SK-N-MC (cell line): ENCODE measurements around the gene SKP1.

ENCODE experiments used
- DNase-seq: peaks from one replicate; pipeline ENCODE4 v3.0.0-alpha.2; 2011; ENCODE audit warnings: low read depth, low spot score
- H3K27ac ChIP-seq: fragments of 200-600 bp; sonication (generic); 2 replicates; pipeline ENCODE4 v1.5.1; 2016; ENCODE audit warnings: mixed run types
- H3K36me3 ChIP-seq: fragments of 200-600 bp; sonication (generic); 2 replicates; pipeline ENCODE4 v1.6.1; 2017; ENCODE audit warnings: antibody characterized with exemption, low read length, mixed read lengths; ENCODE audit not compliant: insufficient read depth
- H3K4me3 ChIP-seq: fragments of 200-600 bp; sonication (generic); 2 replicates; pipeline ENCODE4 v1.5.1; 2016
- H3K9ac ChIP-seq: fragments of 200-600 bp; sonication (generic); 2 replicates; pipeline ENCODE4 v1.8.0; 2017; ENCODE audit warnings: mixed run types, mixed read lengths; ENCODE audit not compliant: insufficient read length
- H3K9me3 ChIP-seq: fragments of 200-600 bp; sonication (generic); 2 replicates; pipeline ENCODE4 v1.6.1; 2017; ENCODE audit warnings: low read depth, mild to moderate bottlenecking, antibody characterized with exemption, low read length, moderate library complexity, mixed read lengths
- EZH2 ChIP-seq: fragments of 200-600 bp; sonication (generic); IDR thresholded peaks from one replicate; pipeline ENCODE4 v1.6.1; 2017; ENCODE audit warnings: antibody characterized with exemption
- FOXP2 ChIP-seq: optimal IDR thresholded peaks from 2 replicates; pipeline ENCODE3; 2011; ENCODE audit warnings: mild to moderate bottlenecking, moderate library complexity; ENCODE audit not compliant: insufficient read depth; ENCODE audit errors: extremely low read length, control extremely low read depth
- POLR2AphosphoS5 ChIP-seq: IDR thresholded peaks from 2 replicates; pipeline ENCODE4 v1.6.1; 2012; ENCODE audit warnings: mild to moderate bottlenecking, low read depth, low read length, borderline replicate concordance

Gene SKP1

DNA sequence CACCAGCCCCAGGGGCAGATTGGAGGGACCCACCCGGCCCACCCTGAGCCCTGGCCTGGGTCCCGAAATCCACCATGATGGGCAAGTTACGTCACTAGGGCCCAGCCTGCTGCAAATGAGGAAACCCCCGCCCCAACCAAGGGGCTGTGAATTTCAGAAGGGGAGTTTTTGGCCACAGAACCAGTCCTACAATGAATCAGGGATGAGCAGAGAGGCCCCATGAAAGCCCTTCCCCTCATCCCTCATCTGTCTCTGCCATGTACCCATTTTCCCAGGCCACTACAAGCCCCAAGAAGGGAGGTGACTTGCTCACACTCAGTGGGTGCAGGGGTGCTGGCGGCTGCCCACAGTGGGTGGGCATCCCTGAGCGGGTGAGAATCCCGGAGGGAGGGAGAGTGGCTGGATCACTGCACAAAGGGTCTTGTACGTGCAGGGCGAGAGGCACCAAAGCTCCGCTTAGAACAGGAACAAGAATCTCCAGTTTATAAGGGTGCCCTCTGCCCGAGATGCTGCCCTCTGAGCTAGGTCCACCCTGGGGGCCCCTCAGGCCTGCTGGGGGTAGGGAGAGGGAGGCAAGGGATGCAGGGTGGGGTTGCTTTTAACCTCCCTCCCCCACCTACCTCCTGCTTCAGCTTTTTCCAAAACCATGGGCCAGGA lies 72.6 kb downstream of the SKP1 start:
- Histone ChIP-seq H3K36me3 (no peaks in the 10 kb centered on the region), H3K4me3 (no peak overlapping the region), H3K27ac (no peak overlapping the region), H3K9me3 (no peaks in the 10 kb centered on the region), H3K9ac (no peak overlapping the region)
- TF ChIP-seq FOXP2 (no peak), EZH2 (no peak), POLR2AphosphoS5 (no peak)
- no peak for DNase-seq

DNA sequence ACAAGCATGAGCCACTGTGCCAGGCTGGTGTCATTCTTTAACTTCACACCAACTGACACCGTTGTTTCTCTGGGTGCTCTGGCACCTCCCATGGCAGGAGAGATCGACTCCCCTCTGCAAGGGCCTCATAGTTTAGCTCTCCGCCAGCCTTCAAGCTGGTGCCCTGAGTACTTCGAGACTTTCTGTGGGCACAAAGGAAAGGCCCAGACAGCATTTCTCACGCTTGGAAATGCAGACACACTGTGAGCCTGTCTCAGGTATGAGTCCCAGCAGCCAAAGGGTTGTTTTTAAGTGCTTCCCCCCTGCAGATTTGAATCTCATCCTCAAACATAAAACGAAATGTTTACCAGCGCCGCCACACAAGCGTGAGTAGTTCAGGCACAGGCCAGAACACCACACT lies 73.4 kb downstream of the SKP1 start:
- TF ChIP-seq POLR2AphosphoS5: no peak
- no peak for TF ChIP-seq FOXP2
- TF ChIP-seq EZH2: no peak
- Histone ChIP-seq H3K36me3 (no peaks in the 10 kb centered on the region), H3K27ac (no peak overlapping the region), H3K9me3 (no peaks in the 10 kb centered on the region), H3K9ac (no peak overlapping the region), H3K4me3 (no peak overlapping the region)
- DNase-seq: no peak

DNA sequence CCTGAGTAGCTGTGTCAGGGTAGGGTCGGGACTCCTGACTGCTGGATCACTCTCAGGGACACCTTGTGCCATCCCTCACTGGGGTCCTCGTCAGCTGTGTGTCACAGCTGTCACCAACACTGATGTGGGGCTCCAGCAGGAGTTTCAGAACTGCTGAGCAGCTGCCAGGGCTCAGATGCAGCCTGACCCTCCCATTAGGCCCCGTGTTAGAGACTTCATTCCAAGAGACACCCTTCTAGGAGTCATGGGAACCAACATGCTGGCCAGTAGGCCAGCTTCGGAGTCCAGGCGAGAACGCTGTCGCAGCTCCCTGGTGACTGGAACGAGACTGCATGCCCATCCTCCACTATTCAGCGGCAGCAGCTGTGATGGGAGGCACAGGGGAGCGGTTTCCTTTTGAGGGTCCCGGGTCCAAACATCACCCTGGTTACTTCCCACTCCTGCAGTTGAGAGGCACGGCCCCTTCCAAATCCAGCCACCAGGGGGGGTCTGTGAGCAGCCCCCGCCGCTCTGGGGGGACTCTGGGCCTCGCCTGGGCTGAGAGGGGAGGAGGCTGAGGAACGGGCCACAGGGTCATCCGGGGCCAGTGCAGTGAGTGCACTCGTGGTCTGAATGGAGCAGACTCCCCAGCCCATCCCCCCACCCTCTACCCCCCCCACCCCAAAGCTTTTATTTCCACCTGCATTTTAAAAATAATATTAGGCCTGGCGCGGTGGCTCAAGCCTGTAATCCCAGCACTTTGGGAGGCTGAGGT lies 74.9 kb downstream of the SKP1 start:
- no peaks in the 10 kb centered on the region for H3K36me3 ChIP-seq
- H3K9me3 ChIP-seq: no peaks in the 10 kb centered on the region
- no peak overlapping the region for H3K4me3 ChIP-seq
- H3K27ac ChIP-seq: no peak overlapping the region
- no peak overlapping the region for H3K9ac ChIP-seq
- DNase-seq: no peak
- no peak for TF ChIP-seq POLR2AphosphoS5
- no peak for TF ChIP-seq FOXP2
- no peak for TF ChIP-seq EZH2

DNA sequence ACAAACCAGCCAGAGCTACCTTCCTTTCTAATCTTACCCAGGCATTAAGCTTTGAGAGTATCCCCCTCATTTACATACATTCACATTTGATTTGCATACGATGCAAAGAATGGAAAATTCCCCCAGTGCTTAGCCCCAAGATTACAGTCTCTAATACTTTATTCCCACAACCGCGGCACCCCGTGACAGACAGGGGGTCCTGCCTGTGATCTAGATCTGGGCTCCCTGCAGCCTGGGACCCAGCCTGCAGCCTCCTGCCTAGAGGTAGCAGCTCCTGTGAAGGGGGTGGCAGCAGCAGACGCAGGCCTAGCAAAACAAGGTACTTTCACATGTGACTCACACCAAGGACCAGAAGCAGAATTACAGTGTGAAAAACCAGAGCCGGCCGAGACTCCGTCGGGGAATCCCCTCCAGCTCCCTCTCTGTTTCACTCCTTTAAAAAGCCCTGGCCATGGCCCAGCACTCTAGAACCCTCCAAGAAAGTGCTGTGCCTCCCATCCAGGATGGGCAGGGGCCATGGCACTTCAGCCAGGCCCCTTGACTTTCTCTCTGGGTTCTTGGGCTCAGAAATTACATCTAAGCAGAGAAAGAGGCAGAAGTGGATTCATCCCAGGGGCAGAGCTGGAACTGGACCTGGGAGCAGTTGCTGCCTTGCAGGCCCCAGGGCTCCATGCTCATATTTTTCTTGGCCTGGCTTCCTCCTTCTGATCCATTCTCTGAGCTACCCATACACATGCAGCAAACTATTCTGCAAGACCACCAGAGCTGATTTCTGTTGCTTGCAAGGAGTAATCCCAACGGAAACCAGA lies 76.3 kb downstream of the SKP1 start:
- no peak overlapping the region for H3K9ac ChIP-seq
- DNase-seq: no peak
- H3K27ac ChIP-seq: no peak overlapping the region
- no peaks in the 10 kb centered on the region for H3K36me3 ChIP-seq
- no peak overlapping the region for H3K4me3 ChIP-seq
- no peak for TF ChIP-seq POLR2AphosphoS5
- TF ChIP-seq FOXP2: no peak
- TF ChIP-seq EZH2: no peak
- no peaks in the 10 kb centered on the region for H3K9me3 ChIP-seq

DNA sequence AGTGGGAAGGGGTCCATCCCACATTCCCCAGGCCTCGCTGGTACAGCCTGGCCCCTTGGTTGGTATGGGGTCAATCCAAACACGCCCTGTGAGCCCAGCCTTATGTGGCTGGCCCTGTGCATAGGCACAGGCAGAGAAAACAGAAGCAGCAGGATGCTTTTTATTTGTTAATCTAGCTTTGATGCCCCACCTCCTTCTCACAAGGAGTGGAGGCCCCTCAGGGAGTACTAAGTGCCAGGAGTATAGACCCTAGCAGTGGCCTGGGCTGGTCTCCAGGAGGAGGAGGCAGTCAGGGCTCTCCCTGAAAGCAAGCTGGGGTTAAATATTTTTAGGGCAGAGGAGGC lies 76.8 kb downstream of the SKP1 start:
- Histone ChIP-seq H3K36me3 (no peaks in the 10 kb centered on the region), H3K9ac (no peak overlapping the region), H3K4me3 (no peak overlapping the region), H3K9me3 (no peaks in the 10 kb centered on the region), H3K27ac (no peak overlapping the region)
- no peak for TF ChIP-seq EZH2
- TF ChIP-seq POLR2AphosphoS5: no peak
- TF ChIP-seq FOXP2: no peak
- DNase-seq: no peak

DNA sequence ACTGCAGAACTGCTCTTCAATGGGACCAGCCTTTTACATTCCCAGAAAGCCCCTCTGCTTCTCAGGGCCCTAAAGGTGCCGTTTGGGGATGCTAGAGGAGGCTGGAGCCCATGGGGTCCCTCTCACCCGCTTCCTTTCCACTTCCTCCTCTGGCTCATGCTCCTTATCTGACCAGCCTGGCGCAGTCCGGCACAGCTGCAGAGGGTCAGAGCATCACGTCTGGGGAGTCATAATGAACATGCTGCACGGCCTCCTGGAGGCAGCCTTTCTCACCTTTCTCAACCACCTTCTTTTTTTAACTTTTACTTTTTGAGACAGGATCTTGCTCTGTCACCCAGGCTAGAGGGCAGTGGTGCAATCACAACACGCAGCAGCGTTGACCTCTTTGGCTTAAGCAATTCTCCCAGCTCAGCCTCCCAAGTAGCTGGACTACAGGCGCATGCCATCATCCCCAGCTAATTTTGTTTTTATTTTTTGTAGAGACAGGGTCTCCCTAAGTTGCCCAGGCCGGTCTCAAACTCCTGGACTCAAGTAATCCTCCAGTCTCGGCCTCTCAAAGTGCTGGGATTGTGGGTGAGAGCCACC lies 77.4 kb downstream of the SKP1 start:
- no peak overlapping the region for H3K4me3 ChIP-seq
- no peaks in the 10 kb centered on the region for H3K9me3 ChIP-seq
- no peak overlapping the region for H3K27ac ChIP-seq
- no peak for TF ChIP-seq POLR2AphosphoS5
- TF ChIP-seq EZH2: no peak
- TF ChIP-seq FOXP2: no peak
- no peaks in the 10 kb centered on the region for H3K36me3 ChIP-seq
- no peak for DNase-seq
- no peak overlapping the region for H3K9ac ChIP-seq
